ENCODE data around the gene PIGT. TPM values are rescaled to one million over a fixed set of nuclear protein-coding genes. Genes with fewer than 3 reads are reported as not detected.

PIGT gene
- total RNA-seq, 1 experiment from 2014 or later, result 63.7 TPM

GRCh38 chr20:45410887-45411286 lies 5.1 kb upstream of the PIGT start (continued):
- no peak for TF ChIP-seq CTCF (IDR thresholded peaks at IDR 0.05)
- no peak for TF ChIP-seq NR2C2 (CRISPR knock-in tag; IDR thresholded peaks at IDR 0.05)
- TF ChIP-seq IRF1 (CRISPR knock-in tag; IDR thresholded peaks at IDR 0.05), result no peak
- TF ChIP-seq IRF2 (CRISPR knock-in tag; IDR thresholded peaks at IDR 0.05; ENCODE audit: borderline replicate concordance, low read depth), result no peak
- TF ChIP-seq NFE2L1 (CRISPR knock-in tag; IDR thresholded peaks at IDR 0.05), result no peak
- TF ChIP-seq, protein P1, sequence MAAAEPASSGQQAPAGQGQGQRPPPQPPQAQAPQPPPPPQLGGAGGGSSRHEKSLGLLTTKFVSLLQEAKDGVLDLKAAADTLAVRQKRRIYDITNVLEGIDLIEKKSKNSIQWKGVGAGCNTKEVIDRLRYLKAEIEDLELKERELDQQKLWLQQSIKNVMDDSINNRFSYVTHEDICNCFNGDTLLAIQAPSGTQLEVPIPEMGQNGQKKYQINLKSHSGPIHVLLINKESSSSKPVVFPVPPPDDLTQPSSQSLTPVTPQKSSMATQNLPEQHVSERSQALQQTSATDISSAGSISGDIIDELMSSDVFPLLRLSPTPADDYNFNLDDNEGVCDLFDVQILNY (CRISPR knock-in tag; IDR thresholded peaks at IDR 0.05), result no peak

DNA sequence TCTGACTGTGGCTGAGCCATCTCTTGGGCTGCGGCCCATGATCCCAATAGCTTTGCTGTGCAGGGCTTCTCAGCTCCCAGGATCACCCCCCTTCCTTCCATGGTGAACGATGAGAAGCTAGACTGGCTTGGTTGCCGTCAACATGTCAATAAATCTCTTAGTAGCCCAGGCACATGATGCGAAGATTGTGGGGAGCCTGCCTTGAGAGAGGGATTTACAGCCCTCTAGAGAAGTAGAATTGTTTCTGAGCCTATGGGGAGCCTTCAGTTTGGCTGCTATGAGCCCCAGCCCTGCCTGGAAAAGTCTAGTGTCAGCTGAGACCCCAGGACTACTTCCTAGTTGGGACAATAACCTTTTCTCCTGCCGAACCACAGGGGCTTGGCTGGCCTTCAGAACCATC lies 3.3 kb upstream of the PIGT start:
- no peak overlapping the region for H3K4me3 Mint-ChIP-seq
- H3K27me3 Mint-ChIP-seq (ENCODE audit: low read depth), result no peaks in the 10 kb centered on the region
- no peak overlapping the region for H3K27ac Mint-ChIP-seq

More for the DNA sequence above, 3.3 kb upstream of the PIGT start:
- Mint-ChIP-seq H3K4me1 (peaks cover 15% of the 10 kb centered on the region), H3K36me3 (peaks cover 10% of the 10 kb centered on the region), H3K9me3 (no peaks in the 10 kb centered on the region)
- POLR2A ChIA-PET, result no interaction called here
- no peak for ATAC-seq
- CTCF ChIA-PET, result interaction anchor here (0.7 to 2.4 kb wide), 7 partner anchors 23 to 358 kb away, joined by 3 to 13 read pairs (median 4); partner anchors contain the start of gene SYS1
- DNase-seq (ENCODE audit: low spot score), result no peak
- TF ChIP-seq ZNF416 (CRISPR knock-in tag; IDR thresholded peaks at IDR 0.05), result no peak
- TF ChIP-seq MAX (CRISPR knock-in tag; IDR thresholded peaks at IDR 0.05), result no peak
- no peak for TF ChIP-seq USF1 (CRISPR knock-in tag; IDR thresholded peaks at IDR 0.05)
- TF ChIP-seq ZNF263 (CRISPR knock-in tag; IDR thresholded peaks at IDR 0.05; ENCODE audit: low read depth), result no peak
- TF ChIP-seq, protein P2, sequence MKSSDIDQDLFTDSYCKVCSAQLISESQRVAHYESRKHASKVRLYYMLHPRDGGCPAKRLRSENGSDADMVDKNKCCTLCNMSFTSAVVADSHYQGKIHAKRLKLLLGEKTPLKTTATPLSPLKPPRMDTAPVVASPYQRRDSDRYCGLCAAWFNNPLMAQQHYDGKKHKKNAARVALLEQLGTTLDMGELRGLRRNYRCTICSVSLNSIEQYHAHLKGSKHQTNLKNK (CRISPR knock-in tag; IDR thresholded peaks at IDR 0.05), result no peak
- no peak for TF ChIP-seq IRF1 (CRISPR knock-in tag; IDR thresholded peaks at IDR 0.05)
- no peak for TF ChIP-seq ZNF121 (CRISPR knock-in tag; IDR thresholded peaks at IDR 0.05)
- TF ChIP-seq NFATC4 (CRISPR knock-in tag; IDR thresholded peaks at IDR 0.05), result no peak
- TF ChIP-seq ZSCAN18 (CRISPR knock-in tag; IDR thresholded peaks at IDR 0.05), result no peak
- no peak for TF ChIP-seq TEAD4 (CRISPR knock-in tag; IDR thresholded peaks at IDR 0.05)
- TF ChIP-seq ETV6 (CRISPR knock-in tag; IDR thresholded peaks at IDR 0.05), result no peak
- TF ChIP-seq SMAD4 (CRISPR knock-in tag; IDR thresholded peaks at IDR 0.05), result no peak
- TF ChIP-seq, protein P3, sequence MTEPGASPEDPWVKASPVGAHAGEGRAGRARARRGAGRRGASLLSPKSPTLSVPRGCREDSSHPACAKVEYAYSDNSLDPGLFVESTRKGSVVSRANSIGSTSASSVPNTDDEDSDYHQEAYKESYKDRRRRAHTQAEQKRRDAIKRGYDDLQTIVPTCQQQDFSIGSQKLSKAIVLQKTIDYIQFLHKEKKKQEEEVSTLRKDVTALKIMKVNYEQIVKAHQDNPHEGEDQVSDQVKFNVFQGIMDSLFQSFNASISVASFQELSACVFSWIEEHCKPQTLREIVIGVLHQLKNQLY (CRISPR knock-in tag; IDR thresholded peaks at IDR 0.05), result no peak
- no peak for TF ChIP-seq IRF2 (CRISPR knock-in tag; IDR thresholded peaks at IDR 0.05; ENCODE audit: borderline replicate concordance, low read depth)
- TF ChIP-seq ZNF219 (CRISPR knock-in tag; IDR thresholded peaks at IDR 0.05; ENCODE audit: borderline replicate concordance), result no peak
- TF ChIP-seq ZBTB21 (CRISPR knock-in tag; IDR thresholded peaks at IDR 0.05; ENCODE audit: borderline replicate concordance), result no peak
